Left ventricle myocardium inferior (tissue), 1 donor: ENCODE results near the gene NXT1. TPM values are rescaled to one million over a fixed set of nuclear protein-coding genes. Genes with fewer than 3 reads are reported as not detected.

Experiments
- DNase-seq: peaks from one replicate; pipeline ENCODE4 v3.0.0-alpha.2; 2020
- H3K27ac ChIP-seq: fragments of 200-600 bp; replicated peaks from 2 replicates; pipeline ENCODE4 v1.8.0; 2021
- H3K27me3 ChIP-seq: fragments of 200-600 bp; 2 replicates; pipeline ENCODE4 v1.8.0; 2021; ENCODE audit warnings: low read depth
- H3K36me3 ChIP-seq: fragments of 200-600 bp; 2 replicates; pipeline ENCODE4 v1.8.0; 2021
- H3K4me1 ChIP-seq: fragments of 200-600 bp; 2 replicates; pipeline ENCODE4 v1.8.0; 2021
- H3K4me3 ChIP-seq: fragments of 200-600 bp; 2 replicates; pipeline ENCODE4 v1.8.0; 2021; ENCODE audit warnings: mild to moderate bottlenecking, moderate library complexity
- H3K9me3 ChIP-seq: fragments of 200-600 bp; replicated peaks from 2 replicates; pipeline ENCODE4 v1.8.0; 2021
- intact Hi-C: fragments of 100-400 bp; cut with micrococcal nuclease; formaldehyde crosslinking; loops from one replicate; pipeline ENCODE4 v1.11.0; 2022
- total RNA-seq: library from RNA; stranded (reverse); fragmentation: NEBNext Ultra II Directional; extraction: Animal tissue kit (Norgen Biotek cat#: 25700); gene quantifications from one replicate; pipeline ENCODE4 v1.2.1, GENCODE V29; 2021
- TF ChIP-seq, protein P1 (sequence below): fragments of 200-600 bp; IDR thresholded peaks from 2 replicates; pipeline ENCODE4 v1.8.0; 2021; ENCODE audit warnings: antibody characterized with exemption, mild to moderate bottlenecking, borderline replicate concordance
- donor health status: DM: no; HTN: yes; CAD: no; lungs with severe emphysema.

Gene NXT1
- total RNA-seq, 1 donor from 2014 or later = 7.3 TPM

DNA sequence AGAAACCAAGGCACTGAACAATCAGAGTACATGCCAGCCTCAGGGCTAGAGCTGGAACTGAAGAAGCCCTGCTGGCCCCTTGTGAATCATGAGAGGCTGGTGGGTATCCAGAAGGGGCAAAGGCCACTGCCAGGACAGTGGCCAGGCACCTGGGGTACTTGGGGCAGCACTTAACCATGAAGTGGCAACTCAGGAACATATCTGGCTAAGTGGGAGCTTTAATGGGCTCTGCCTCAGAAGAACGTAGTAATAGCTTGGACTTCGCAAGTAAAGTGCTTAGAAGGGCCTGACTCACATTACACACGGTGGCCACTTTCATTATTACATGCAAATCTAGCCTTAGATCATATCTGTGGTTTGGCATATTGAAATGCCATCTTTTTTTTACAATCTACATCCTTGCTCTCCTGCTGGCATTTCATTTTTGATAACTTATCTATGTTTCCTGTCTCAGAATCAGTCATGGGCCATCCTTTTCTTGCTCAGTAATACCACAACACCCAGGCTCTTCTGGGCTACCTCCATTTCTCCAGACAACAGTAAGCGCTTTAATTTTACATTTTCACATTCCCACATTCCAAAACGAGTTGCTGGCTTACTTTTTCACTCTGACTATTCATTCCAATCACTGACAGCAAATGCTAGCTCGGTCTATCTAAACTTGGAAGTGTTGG lies 49.1 kb downstream of the NXT1 start:
- H3K36me3 ChIP-seq = peaks cover 13% of the 10 kb centered on the region
- no peaks in the 10 kb centered on the region for H3K27me3 ChIP-seq
- no peak for DNase-seq
- intact Hi-C loops = no loop called here
- H3K27ac ChIP-seq = peak overlapping the region; percentile 78
- H3K4me1 ChIP-seq = peaks cover 75% of the 10 kb centered on the region
- TF ChIP-seq, protein P1, sequence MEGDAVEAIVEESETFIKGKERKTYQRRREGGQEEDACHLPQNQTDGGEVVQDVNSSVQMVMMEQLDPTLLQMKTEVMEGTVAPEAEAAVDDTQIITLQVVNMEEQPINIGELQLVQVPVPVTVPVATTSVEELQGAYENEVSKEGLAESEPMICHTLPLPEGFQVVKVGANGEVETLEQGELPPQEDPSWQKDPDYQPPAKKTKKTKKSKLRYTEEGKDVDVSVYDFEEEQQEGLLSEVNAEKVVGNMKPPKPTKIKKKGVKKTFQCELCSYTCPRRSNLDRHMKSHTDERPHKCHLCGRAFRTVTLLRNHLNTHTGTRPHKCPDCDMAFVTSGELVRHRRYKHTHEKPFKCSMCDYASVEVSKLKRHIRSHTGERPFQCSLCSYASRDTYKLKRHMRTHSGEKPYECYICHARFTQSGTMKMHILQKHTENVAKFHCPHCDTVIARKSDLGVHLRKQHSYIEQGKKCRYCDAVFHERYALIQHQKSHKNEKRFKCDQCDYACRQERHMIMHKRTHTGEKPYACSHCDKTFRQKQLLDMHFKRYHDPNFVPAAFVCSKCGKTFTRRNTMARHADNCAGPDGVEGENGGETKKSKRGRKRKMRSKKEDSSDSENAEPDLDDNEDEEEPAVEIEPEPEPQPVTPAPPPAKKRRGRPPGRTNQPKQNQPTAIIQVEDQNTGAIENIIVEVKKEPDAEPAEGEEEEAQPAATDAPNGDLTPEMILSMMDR = no peak
- no peaks in the 10 kb centered on the region for H3K9me3 ChIP-seq
- H3K4me3 ChIP-seq = no peak overlapping the region

DNA sequence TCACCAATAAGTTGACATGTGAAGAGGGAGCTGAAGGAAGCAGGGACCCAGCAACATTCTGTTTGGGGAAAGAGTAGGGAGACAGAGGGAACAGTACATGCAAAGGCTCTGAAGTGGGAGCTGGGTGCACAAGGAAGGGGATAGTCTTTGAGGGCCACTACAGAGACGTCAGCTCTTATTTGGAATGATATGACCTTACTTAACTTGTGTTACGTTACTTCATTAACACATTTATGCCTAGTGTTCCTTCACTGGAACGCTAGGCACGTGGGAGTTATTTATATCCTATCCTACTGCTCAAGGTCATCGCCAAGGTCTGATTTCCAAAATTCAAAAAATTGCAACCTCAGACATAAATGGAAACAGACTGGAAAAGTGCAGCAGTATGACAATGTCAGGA lies 50.5 kb downstream of the NXT1 start:
- no peak overlapping the region for H3K4me3 ChIP-seq
- peaks cover 5% of the 10 kb centered on the region for H3K36me3 ChIP-seq
- no peaks in the 10 kb centered on the region for H3K9me3 ChIP-seq
- TF ChIP-seq, protein P1 = no peak
- no peaks in the 10 kb centered on the region for H3K27me3 ChIP-seq
- H3K4me1 ChIP-seq = peaks cover 78% of the 10 kb centered on the region
- intact Hi-C loops = no loop called here
- peak overlapping the region; percentile 78 for H3K27ac ChIP-seq
- DNase-seq = no peak

DNA sequence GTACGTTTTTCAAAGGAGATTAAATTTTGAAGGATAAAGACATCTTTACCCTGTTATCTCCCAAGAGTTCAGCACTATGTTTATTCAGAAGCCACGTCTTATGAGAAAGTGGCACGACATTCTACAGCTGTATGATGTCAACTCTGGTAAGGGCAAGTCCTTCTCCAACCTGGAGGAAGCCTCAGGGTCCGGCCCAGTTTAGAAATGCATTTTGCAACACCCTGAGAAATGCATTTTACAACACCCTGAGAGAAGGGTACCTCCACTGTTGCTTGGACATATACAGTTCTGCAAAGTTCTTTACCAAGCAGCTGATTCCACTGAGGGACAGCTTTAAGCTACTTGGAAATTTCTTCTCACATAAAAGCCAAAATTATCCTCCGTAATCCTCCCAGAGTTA lies 53.2 kb downstream of the NXT1 start:
- Histone ChIP-seq H3K9me3 (no peaks in the 10 kb centered on the region), H3K4me3 (no peak overlapping the region), H3K36me3 (peaks cover 5% of the 10 kb centered on the region), H3K27ac (peak overlapping the region; percentile 38), H3K27me3 (no peaks in the 10 kb centered on the region), H3K4me1 (peaks cover 81% of the 10 kb centered on the region)
- intact Hi-C loops = no loop called here
- DNase-seq = no peak
- TF ChIP-seq, protein P1 = no peak

DNA sequence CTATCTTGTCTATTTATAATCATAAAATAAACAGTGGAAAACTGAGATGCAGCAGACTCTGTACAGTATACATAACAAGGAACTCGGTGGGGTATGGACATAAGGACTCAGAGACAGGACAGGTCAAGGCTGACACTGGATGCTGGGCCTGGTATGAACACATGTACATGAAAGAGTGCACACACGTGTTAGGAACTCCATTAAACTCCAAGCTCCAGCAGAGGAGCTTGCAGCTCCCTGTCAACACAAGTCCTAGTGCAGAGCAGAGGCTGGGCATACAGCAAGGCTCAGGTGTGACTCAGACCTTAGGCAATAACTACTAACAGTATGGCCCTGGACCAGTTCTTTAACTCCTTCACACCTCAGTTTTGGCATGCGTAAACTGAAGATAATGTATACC lies 53.6 kb downstream of the NXT1 start:
- Histone ChIP-seq H3K4me1 (peaks cover 83% of the 10 kb centered on the region), H3K4me3 (no peak overlapping the region)

More for the DNA sequence above, 53.6 kb downstream of the NXT1 start:
- TF ChIP-seq, protein P1 = no peak
- DNase-seq = no peak
- intact Hi-C loops = no loop called here
- Histone ChIP-seq H3K27me3 (no peaks in the 10 kb centered on the region), H3K9me3 (no peaks in the 10 kb centered on the region), H3K27ac (peak overlapping the region; percentile 38), H3K36me3 (peaks cover 5% of the 10 kb centered on the region)

Other genes with a start within 250 kb of the NXT1 start
- gene GZF1, start 11.4 kb downstream of the NXT1 start, total RNA-seq = 24.9 TPM
- 5.2 TPM for gene NAPB, start 70.7 kb downstream of the NXT1 start, total RNA-seq
- gene CSTL1, start 88.9 kb downstream of the NXT1 start, total RNA-seq = not detected
- gene CST11, start 102.1 kb downstream of the NXT1 start, total RNA-seq = not detected
- gene CST8, start 140.3 kb downstream of the NXT1 start, total RNA-seq = not detected
- not detected for gene CST9L, start 217.7 kb downstream of the NXT1 start, total RNA-seq